ENCODE measurements around the gene SH3YL1.

DNA sequence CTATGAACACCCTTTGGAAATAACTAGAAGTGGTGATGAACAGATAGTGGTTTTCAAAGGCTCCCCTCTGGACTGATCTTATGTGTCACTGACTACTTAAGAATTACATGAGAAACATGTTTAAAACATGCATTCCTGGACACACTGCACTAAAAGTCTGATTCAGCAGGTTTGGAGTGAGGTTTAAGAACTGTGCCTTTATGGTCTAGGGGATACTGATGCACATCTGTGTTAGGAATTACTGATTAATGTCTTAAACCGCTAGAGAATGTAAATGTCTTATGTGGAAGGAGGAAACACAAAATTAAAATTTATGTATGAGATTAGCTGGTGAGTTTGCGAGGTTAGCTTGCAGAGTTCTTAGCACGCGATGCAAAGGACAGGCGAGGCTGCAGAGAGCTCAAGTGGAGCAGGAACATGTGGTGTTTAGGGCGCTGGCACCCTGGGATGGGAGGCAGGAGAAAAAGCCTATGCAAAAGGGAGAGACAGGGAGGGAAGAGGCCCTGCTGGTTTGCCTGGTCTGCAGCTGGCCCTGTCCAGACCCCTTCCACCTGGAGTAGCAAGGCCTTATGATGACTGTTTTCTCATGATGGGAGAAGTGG lies 11.7 kb downstream of the SH3YL1 start:
- TF ChIP-seq FOXA1 (IDR thresholded peaks at IDR 0.05) (no peak), NFRKB (IDR thresholded peaks at IDR 0.05) (no peak), ELF4 (IDR thresholded peaks at IDR 0.05) (no peak), LEF1 (IDR thresholded peaks at IDR 0.05; ENCODE audit: borderline replicate concordance) (no peak), TARDBP (IDR thresholded peaks at IDR 0.05) (no peak), L3MBTL2 (conservative IDR thresholded peaks at IDR 0.05) (no peak), SUZ12 (IDR thresholded peaks at IDR 0.05) (no peak), HDGF (IDR thresholded peaks at IDR 0.05; ENCODE audit: borderline replicate concordance) (no peak), FOXM1 (IDR thresholded peaks at IDR 0.05; ENCODE audit: borderline replicate concordance) (no peak), BHLHE40 (IDR thresholded peaks at IDR 0.05; ENCODE audit: borderline replicate concordance) (no peak), FOXK2 (IDR thresholded peaks at IDR 0.05) (no peak), SP1 (IDR thresholded peaks at IDR 0.05) (no peak)
